Pancreas (tissue), 10 donors: ENCODE measurements around the gene CAPN12. TPM values are rescaled to one million over a fixed set of nuclear protein-coding genes. Genes with fewer than 3 reads are reported as not detected.
A peak's percentile ranks its signal among the peaks of the same experiment; 100 is the strongest.
"Not testable (repeated sequence)": the region's sequence is repeated elsewhere in the genome, so short reads cannot be mapped to it uniquely, and the experiment has no call there.

Experiments
- ATAC-seq, 4 donors: fragments of 200-7000 bp; cut with Tn5 transposase; one replicate each; pipeline versions ENCODE4 v1.8.0 to v1.9.1; 2020; ENCODE audit warnings: mild to moderate bottlenecking in 4 of 4, moderate library complexity in 4 of 4
- DNase-seq, 6 donors: peaks; one replicate each; pipeline ENCODE4 v3.0.0-alpha.2; 2020
- FAIRE-seq: peaks from 2 replicates; lab custom pipeline; 2012; peaks lifted over from hg19 to GRCh38; lab: Jason Lieb, UNC
- H3K27ac ChIP-seq, 4 donors: fragments of 200-600 bp; sonication (generic); 1 replicate in 3 of 4; 2 replicates in 1 of 4; pipeline versions ENCODE4 v1.5.0 to v1.8.0; 2020
- H3K27me3 ChIP-seq, 4 donors: fragments of 200-600 bp; one replicate each; pipeline ENCODE4 v1.8.0; 2021
- H3K36me3 ChIP-seq, 3 donors: fragments of 200-600 bp; sonication (generic) in 1 of 3; one replicate each; pipeline versions ENCODE4 v1.5.0 to v1.8.0; 2020 to 2021
- H3K4me1 ChIP-seq, 3 donors: fragments of 200-600 bp; one replicate each; pipeline ENCODE4 v1.8.0; 2021
- H3K4me3 ChIP-seq, 4 donors: fragments of 200-600 bp; sonication (generic) in 2 of 4; one replicate each; pipeline versions ENCODE4 v1.5.0 to v1.8.0; 2020 to 2021
- H3K9me3 ChIP-seq, 4 donors: fragments of 200-600 bp; one replicate each; pipeline ENCODE4 v1.8.0; 2021
- WGBS, 2 donors: extraction: QIAGEN DNeasy Blood & Tissue Kit; methylation state at CpG; one replicate each; pipeline ENCODE4 v1.1.7; 2013; 5-methylcytosine and 5-hydroxymethylcytosine counted together
- intact Hi-C, 3 donors: fragments of 100-400 bp; cut with DNase I; formaldehyde crosslinking; loops; one replicate each; pipeline versions ENCODE4 v1.11.1 to v1.14.2; 2022
- polyA plus RNA-seq, 2 donors: library from polyadenylated mRNA; stranded (reverse); fragments of 200-250 nt; gene quantifications; one replicate each; pipeline ENCODE4 v1.2.3, GENCODE V29; 2013
- total RNA-seq, 6 donors: library from RNA; stranded (reverse); fragmentation: NEBNext Ultra II Directional in 4 of 6; extraction: Animal tissue kit (Norgen Biotek cat#: 25700) in 4 of 6; gene quantifications; one replicate each; pipeline versions ENCODE4 v1.2.1 to v1.2.4, GENCODE V29; 2021 to 2023
- TF ChIP-seq, protein P1 (sequence below), 4 donors: fragments of 200-600 bp; sonication (generic) in 3 of 4; IDR thresholded peaks; one replicate each; pipeline versions ENCODE4 v1.5.0 to v1.8.0; 2021; ENCODE audit warnings: antibody characterized with exemption in 4 of 4
- donor health status: healthy with polysubstance abuse.
- donor health status: DM: no; HTN: no; CAD: no; lungs with moderate emphysema.
- donor health status: DM: no; HTN: no; CAD: no.
- donor health status: control.
- donor health status: control.
- donor health status: Bipolar disorder and iron deficiency.
- donor health status: DM: yes; HTN: yes; CAD: no.
- donor health status: DM: no; HTN: no; CAD: no.
- donor health status: DM: no; HTN: no; CAD: no.
- donor health status: DM: yes; HTN: yes; CAD: no.

CAPN12 gene, protein sequence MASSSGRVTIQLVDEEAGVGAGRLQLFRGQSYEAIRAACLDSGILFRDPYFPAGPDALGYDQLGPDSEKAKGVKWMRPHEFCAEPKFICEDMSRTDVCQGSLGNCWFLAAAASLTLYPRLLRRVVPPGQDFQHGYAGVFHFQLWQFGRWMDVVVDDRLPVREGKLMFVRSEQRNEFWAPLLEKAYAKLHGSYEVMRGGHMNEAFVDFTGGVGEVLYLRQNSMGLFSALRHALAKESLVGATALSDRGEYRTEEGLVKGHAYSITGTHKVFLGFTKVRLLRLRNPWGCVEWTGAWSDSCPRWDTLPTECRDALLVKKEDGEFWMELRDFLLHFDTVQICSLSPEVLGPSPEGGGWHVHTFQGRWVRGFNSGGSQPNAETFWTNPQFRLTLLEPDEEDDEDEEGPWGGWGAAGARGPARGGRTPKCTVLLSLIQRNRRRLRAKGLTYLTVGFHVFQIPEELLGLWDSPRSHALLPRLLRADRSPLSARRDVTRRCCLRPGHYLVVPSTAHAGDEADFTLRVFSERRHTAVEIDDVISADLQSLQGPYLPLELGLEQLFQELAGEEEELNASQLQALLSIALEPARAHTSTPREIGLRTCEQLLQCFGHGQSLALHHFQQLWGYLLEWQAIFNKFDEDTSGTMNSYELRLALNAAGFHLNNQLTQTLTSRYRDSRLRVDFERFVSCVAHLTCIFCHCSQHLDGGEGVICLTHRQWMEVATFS
- total RNA-seq: 1 to 10 TPM; 2.3 to 8.8 (median 7.1) TPM
- 10 to 100 TPM; 40.4 to 46.3 TPM for polyA plus RNA-seq

DNA sequence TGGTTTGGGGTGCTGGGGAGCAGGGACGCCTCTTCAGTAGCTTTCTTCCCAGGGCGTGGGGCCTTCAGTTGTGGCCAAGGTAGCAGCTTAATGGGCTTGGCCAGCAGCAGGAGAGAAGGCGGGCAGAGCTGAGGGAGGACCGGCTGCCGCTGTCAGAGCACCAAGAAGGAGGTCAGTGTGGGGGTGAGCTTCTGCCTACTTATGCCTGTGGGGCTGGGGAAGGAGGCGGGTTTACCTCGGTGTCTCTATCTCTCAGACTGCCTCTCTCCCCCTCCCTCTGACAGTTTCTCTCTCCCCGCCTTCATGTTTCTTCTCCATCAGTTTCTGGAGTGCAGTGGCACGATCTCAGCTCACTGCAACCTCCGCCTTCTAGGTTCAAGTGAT, at the start of gene CAPN12:
Gene CAPN12, minus strand, starts transcription at position 177 of the 384 bp plus-strand sequence. CDS start 309 bp downstream, outside the sequence.
- intact Hi-C loops: no loop called here
- FAIRE-seq: no peak
- Histone ChIP-seq H3K4me1 (no peaks in the 10 kb centered on the region), H3K27me3 (no peaks in the 10 kb centered on the region), H3K36me3 (no peaks in the 10 kb centered on the region), H3K4me3 (no peak within 1 kb of the TSS), H3K9me3 (no peaks in the 10 kb centered on the region), H3K27ac (no peak within 1 kb of the TSS)
- TF ChIP-seq, protein P1, sequence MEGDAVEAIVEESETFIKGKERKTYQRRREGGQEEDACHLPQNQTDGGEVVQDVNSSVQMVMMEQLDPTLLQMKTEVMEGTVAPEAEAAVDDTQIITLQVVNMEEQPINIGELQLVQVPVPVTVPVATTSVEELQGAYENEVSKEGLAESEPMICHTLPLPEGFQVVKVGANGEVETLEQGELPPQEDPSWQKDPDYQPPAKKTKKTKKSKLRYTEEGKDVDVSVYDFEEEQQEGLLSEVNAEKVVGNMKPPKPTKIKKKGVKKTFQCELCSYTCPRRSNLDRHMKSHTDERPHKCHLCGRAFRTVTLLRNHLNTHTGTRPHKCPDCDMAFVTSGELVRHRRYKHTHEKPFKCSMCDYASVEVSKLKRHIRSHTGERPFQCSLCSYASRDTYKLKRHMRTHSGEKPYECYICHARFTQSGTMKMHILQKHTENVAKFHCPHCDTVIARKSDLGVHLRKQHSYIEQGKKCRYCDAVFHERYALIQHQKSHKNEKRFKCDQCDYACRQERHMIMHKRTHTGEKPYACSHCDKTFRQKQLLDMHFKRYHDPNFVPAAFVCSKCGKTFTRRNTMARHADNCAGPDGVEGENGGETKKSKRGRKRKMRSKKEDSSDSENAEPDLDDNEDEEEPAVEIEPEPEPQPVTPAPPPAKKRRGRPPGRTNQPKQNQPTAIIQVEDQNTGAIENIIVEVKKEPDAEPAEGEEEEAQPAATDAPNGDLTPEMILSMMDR (IDR thresholded peaks at IDR 0.05): no peak
- DNase-seq: no peak
- no peak for ATAC-seq
- WGBS, 2 donors: 89 to 92% methylated on average over 10 of the region's 10 CpGs

DNA sequence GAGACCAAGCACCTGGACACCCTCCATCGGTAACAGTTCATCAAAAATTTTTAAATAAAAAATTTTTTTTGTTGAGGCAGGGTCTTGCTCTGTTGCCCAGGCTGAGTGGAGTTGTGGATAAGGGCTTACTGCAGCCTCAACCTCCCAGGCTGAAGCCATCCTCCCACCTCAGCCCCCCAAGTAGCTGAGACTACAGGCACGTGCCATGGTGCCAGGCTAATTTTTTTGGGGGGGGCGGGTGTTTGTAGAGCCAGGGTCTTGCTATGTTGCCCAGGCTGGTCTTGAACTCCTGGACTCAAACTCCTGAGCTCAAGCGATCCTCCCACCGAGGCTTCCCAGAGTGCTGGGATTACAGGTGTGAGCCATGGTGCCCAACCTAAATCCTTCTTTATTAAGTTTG, 49.4 kb upstream of the CAPN12 start:
- ATAC-seq (no peak), DNase-seq (no peak), FAIRE-seq (no peak)
- Histone ChIP-seq H3K27ac (no peak overlapping the region), H3K36me3 (no peaks in the 10 kb centered on the region), H3K4me3 (no peak overlapping the region), H3K4me1 (no peaks in the 10 kb centered on the region), H3K27me3 (no peaks in the 10 kb centered on the region), H3K9me3 (no peaks in the 10 kb centered on the region)
- TF ChIP-seq, protein P1 (IDR thresholded peaks at IDR 0.05): no peak
- intact Hi-C loops: loop anchor here in 1 of 3 donors (2.0 kb wide), 1 partner anchor 19 kb away; no protein-coding TSS in a partner anchor
- whole genome bisulfite sequencing, 2 donors: 92 to 94% methylated on average over 5 of the region's 5 CpGs

DNA sequence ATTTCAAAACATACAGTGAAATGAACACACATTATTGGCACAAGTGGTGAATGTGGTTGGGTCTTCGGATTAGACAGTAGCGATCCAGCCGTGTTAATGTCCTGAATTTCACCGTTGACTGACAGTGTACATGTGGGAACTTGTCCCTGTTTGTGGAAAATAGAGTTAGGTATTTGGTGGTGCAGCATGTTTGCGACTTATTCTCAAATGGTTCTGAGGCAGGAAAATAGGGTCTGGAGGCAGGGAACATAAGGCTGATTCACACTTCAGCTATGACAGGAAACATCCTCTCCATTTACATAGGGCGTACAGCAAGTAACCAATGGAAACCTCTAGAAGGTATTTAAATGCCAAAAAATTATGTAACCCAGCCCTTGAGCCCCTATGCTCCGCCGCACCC, 48.9 kb upstream of the CAPN12 start:
- FAIRE-seq (no peak), DNase-seq (no peak), ATAC-seq (no peak)
- H3K27ac ChIP-seq: no peak overlapping the region
- TF ChIP-seq, protein P1 (IDR thresholded peaks at IDR 0.05): no peak
- H3K36me3 ChIP-seq: no peaks in the 10 kb centered on the region
- intact Hi-C loops: loop anchor here in 1 of 3 donors (2.0 kb wide), 1 partner anchor 18 kb away; no protein-coding TSS in a partner anchor
- no peaks in the 10 kb centered on the region for H3K9me3 ChIP-seq
- WGBS, 2 donors: 80 to 83% methylated on average over 8 of the region's 8 CpGs
- H3K4me1 ChIP-seq: no peaks in the 10 kb centered on the region
- no peak overlapping the region for H3K4me3 ChIP-seq
- no peaks in the 10 kb centered on the region for H3K27me3 ChIP-seq

DNA sequence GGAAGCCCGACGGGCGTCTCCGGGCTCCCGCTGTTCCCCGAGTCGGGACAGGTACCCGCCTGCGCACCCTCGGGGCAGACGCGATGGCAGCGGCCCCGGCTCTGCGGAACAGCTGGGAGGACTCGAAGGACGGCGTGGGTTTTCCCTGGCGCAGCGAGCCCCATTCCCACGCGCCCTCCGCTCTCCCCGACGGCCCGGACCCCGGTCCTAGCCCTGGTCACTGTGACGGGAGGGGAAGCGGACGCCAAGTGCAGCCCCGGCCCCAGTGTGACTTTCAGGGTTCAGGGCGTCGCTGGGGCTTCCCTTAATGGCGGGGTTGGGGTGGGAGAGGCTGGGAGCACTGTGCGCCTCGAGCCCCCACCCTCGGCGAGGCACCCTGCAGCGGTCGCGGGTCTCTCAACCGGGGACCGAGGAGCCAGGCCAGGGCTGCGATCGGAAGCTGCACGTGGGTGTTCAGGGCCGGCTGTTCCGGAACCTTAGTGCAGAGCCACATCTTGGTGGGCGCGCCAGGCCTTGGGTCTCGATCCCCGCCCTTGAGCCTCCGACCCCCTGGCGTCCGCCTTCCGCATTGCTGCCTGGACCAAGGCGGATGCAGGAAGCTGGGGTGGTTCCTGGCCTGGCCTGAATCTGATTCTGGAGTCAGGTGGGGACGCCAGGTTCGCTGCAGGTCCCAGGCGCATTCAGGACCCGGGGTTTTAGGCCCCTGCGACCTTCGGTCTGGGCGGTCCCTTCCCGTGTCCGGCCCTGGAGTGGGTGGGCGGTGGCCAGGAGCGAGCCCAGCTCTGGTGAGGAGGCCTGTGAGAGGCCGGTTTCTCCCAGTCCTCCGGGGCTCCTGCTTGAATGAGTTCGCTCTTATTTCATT, 48.2 kb upstream of the CAPN12 start:
- TF ChIP-seq, protein P1 (IDR thresholded peaks at IDR 0.05): no peak
- FAIRE-seq: no peak
- H3K4me1 ChIP-seq: no peaks in the 10 kb centered on the region
- WGBS, 2 donors: 46 to 50% methylated on average over 58 to 65 of the region's 71 CpGs
- no peaks in the 10 kb centered on the region for H3K36me3 ChIP-seq
- peak in 3 of 4 donors; percentile 15 to 38 (median 19) for ATAC-seq
- no peaks in the 10 kb centered on the region for H3K9me3 ChIP-seq
- intact Hi-C loops: loop anchor here in 1 of 3 donors (2.0 kb wide), 1 partner anchor 18 kb away; no protein-coding TSS in a partner anchor
- peak in 1 of 6 donors; percentile 46 for DNase-seq
- no peak overlapping the region for H3K27ac ChIP-seq
- H3K4me3 ChIP-seq: peak overlapping the region in 1 of 4 donors; percentile 25
- no peaks in the 10 kb centered on the region for H3K27me3 ChIP-seq

DNA sequence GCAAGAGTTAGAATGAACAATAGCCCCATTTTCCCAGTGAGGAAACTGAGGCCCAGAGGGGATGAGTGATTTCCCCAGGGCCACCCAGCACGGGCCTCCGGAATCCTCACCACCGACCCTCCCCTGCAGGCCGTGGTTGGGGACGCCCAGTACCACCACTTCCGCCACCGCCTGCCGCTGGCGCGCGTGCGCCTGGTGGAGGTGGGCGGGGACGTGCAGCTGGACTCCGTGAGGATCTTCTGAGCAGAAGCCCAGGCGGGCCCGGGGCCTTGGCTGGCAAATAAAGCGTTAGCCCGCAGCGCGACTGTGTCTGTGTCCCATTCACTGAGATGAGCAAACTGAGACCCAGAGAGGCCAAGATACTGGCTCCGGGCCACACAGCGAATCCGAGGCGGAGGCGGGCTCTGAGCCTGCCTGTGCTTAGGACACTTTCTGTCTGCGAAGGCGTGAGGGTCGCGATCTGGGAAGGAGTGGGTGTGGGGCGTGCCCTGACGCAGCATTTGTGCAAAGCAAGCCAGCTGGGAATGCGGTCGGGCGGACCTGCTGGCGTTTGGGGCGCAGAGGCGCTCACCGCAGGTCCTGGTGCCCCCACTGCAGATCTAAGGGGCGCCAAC, 47.3 kb upstream of the CAPN12 start:
- WGBS, 2 donors: no CpG with 5 or more reads among the region's 40 CpGs
- not testable (repeated sequence) for H3K4me3 ChIP-seq, DNase-seq, H3K9me3 ChIP-seq, H3K27me3 ChIP-seq, H3K36me3 ChIP-seq, H3K4me1 ChIP-seq, H3K27ac ChIP-seq
- FAIRE-seq: peak; percentile 45
- intact Hi-C loops: loop anchor here in 1 of 3 donors (2.0 kb wide), 1 partner anchor 17 kb away; no protein-coding TSS in a partner anchor
- ATAC-seq: peak; percentile 95 to 98 (median 96)

DNA sequence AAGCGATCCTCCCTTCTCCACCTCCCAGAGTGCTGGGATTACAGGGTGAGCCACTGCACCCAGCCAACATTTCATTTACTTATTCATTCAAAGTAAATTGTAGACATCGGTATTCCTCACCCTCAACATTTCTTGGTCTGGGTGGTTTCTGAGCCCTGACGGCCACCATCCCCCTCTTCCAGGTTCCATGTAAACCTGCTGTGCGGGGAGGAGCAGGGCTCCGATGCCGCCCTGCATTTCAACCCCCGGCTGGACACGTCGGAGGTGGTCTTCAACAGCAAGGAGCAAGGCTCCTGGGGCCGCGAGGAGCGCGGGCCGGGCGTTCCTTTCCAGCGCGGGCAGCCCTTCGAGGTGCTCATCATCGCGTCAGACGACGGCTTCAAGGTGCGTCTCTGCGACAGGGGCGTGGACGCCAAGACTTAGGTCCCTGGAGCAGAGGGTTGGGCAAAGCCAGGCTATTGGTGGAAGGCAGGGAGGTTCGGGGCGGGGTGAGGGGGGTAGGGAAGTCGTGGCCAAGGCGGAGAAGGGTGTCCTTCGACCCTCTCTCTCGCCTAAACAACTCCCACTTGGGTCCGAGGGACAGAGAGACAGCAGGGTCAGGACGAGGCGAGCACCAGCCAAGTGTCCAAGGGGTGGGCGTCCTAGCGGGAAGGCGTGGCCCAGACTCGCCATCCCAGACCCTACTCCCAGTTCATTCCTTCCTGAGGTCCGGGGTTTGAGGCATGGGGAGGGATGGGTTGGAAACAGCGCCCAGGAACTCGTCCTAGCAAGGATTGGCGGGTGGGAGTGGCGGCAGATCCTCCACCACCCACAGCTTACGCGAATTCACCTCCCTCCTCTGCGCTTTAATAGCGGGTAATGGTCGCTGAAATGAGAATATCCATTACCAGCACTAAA, 46.5 kb upstream of the CAPN12 start:
- intact Hi-C loops, FAIRE-seq, DNase-seq, H3K9me3 ChIP-seq, H3K4me1 ChIP-seq, H3K27me3 ChIP-seq, H3K36me3 ChIP-seq, H3K4me3 ChIP-seq, H3K27ac ChIP-seq: not testable (repeated sequence)
- ATAC-seq: peak in 2 of 4 donors; percentile 2 to 8
- WGBS, 2 donors: 74 to 75% methylated on average over 10 to 18 of the region's 49 CpGs
